Panc1 (cell line): Measurements from ENCODE around the gene SLC25A46. TPM values are rescaled to one million over a fixed set of nuclear protein-coding genes. Genes with fewer than 3 reads are reported as not detected.

Experiments used
- ATAC-seq: fragments of 200-7000 bp; cut with Tn5 transposase; 2 replicates; pipeline ENCODE4 v1.9.1; 2020; ENCODE audit warnings: mild to moderate bottlenecking, moderate library complexity
- BruUV-seq: library from RNA; stranded (reverse); fragments of 400-500 nt; replicated peaks from 2 replicates; lab custom pipeline; 2021; lab: Mats Ljungman, UMichigan
- CTCF ChIA-PET: fragments of 300-600 bp; sonication (Branson Sonifier 250); formaldehyde crosslinking; loops from one replicate; lab custom pipeline; 2022; ENCODE audit warnings: antibody characterized with exemption; lab: Charles Lee
- POLR2A ChIA-PET: fragments of 300-600 bp; sonication (Branson Sonifier 250); formaldehyde crosslinking; loops from one replicate; lab custom pipeline; 2022; ENCODE audit warnings: antibody characterized with exemption; lab: Charles Lee
- DNase-seq: peaks from one replicate; pipeline ENCODE4 v3.0.0-alpha.2; 2010; ENCODE audit warnings: low read depth, low spot score
- H3K27ac ChIP-seq: 2 replicates; pipeline ENCODE4 v1.5.1; 2011; ENCODE audit warnings: mild to moderate bottlenecking, low read length, inconsistent platforms
- H3K27me3 ChIP-seq: fragments of 200-500 bp; sonication (Bioruptor generic); 2 replicates; pipeline ENCODE4 v1.6.0; 2014; ENCODE audit warnings: low read length, inconsistent platforms; ENCODE audit not compliant: control insufficient read depth, insufficient read depth
- H3K36me3 ChIP-seq: fragments of 200-500 bp; sonication (Bioruptor generic); 2 replicates; pipeline ENCODE4 v1.5.1; 2014; ENCODE audit warnings: inconsistent platforms, mild to moderate bottlenecking, low read length, moderate library complexity; ENCODE audit not compliant: control insufficient read depth, insufficient read depth
- H3K4me1 ChIP-seq: 2 replicates; pipeline ENCODE4 v1.5.1; 2011; ENCODE audit warnings: inconsistent platforms, mild to moderate bottlenecking, low read length, moderate library complexity; ENCODE audit not compliant: control insufficient read depth, insufficient read depth
- H3K4me3 ChIP-seq, 2 experiments: 2 replicates each; pipeline ENCODE4 v1.5.1; 2011 to 2012; ENCODE audit warnings: low read depth in 2 of 2, low read length in 2 of 2, mild to moderate bottlenecking in 2 of 2, inconsistent platforms in 1 of 2, moderate library complexity in 1 of 2
- H3K9me3 ChIP-seq: fragments of 200-500 bp; sonication (Bioruptor generic); 2 replicates; pipeline ENCODE4 v1.5.1; 2014; ENCODE audit warnings: low read depth, mild to moderate bottlenecking, inconsistent platforms, low read length, moderate library complexity; ENCODE audit not compliant: control insufficient read depth, insufficient read depth
- CTCF ChIP-seq: fragments of 450-650 bp; IDR thresholded peaks from 2 replicates; pipeline ENCODE4 v1.5.1; 2017; ENCODE audit warnings: mild to moderate bottlenecking
- POLR2AphosphoS5 ChIP-seq: IDR thresholded peaks from 2 replicates; pipeline ENCODE4 v1.6.1; 2012; ENCODE audit warnings: mild to moderate bottlenecking, low read depth, low read length, moderate library complexity
- SIN3A ChIP-seq: IDR thresholded peaks from 2 replicates; pipeline ENCODE4 v1.6.1; 2012; ENCODE audit warnings: low read depth, mild to moderate bottlenecking, low read length, moderate library complexity, borderline replicate concordance; ENCODE audit not compliant: insufficient read depth
- TCF7L2 ChIP-seq: IDR thresholded peaks from 2 replicates; pipeline ENCODE4 v1.6.1; 2011; ENCODE audit warnings: mild to moderate bottlenecking, low read depth, low read length, inconsistent platforms
- in situ Hi-C: cut with HindIII; loops from 2 replicates; pipeline ENCODE4 v1.10.0; 2016; ENCODE audit warnings: low sequenced_read_pairs, low pct_unique_long_range_greater_than_20kb
- intact Hi-C: fragments of 100-400 bp; cut with micrococcal nuclease; formaldehyde crosslinking; loops from one replicate; pipeline ENCODE4 v1.10.0; 2022; ENCODE audit not compliant: unreplicated experiment
- total RNA-seq: library from RNA; stranded (reverse); gene quantifications from one replicate; pipeline ENCODE4 v1.2.1, GENCODE V29; 2021; ENCODE audit not compliant: unreplicated experiment
- TF ChIP-seq, protein P1 (sequence below), 2 experiments: IDR thresholded peaks; 2 replicates each; pipeline ENCODE4 v1.6.1; 2011 to 2012; ENCODE audit warnings: low read depth in 2 of 2, control low read depth in 1 of 2, low read length in 1 of 2, mild to moderate bottlenecking in 1 of 2, moderate library complexity in 1 of 2; ENCODE audit not compliant: insufficient read depth in 1 of 2

The SLC25A46 gene
- total RNA-seq, 1 experiment from 2014 or later, result 34.5 TPM

DNA sequence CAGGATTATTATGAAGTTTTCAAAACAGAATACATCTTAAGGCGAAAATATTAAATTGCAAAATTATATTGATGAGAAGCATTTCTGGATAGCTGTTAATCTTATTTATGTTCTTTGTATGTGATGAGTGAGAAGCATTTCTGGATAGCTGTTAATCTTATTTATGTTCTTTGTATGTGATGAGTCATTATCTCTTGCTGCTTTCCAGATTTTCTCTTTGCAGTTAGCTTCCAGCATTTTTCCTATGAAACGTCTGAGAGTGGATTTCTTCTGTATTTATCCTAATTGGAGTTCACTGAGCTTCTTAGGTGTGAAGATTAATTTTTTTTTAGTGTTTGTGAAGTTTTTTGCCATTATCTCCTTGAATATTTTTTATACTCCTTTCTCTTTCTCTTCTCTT lies 20.5 kb upstream of the SLC25A46 start:
- no TSS peak for BruUV-seq
- no peaks in the 10 kb centered on the region for H3K36me3 ChIP-seq
- DNase-seq, result no peak
- ChIA-PET CTCF (no interaction called here), POLR2A (no interaction called here)
- no peaks in the 10 kb centered on the region for H3K9me3 ChIP-seq
- H3K27me3 ChIP-seq, result peaks cover 3% of the 10 kb centered on the region; the same call in 1 of the 2 replicates
- H3K4me3 ChIP-seq, result no peak overlapping the region
- no peak for ATAC-seq
- intact Hi-C loops, result no loop called here
- no peak overlapping the region for H3K27ac ChIP-seq
- TF ChIP-seq, protein P1, sequence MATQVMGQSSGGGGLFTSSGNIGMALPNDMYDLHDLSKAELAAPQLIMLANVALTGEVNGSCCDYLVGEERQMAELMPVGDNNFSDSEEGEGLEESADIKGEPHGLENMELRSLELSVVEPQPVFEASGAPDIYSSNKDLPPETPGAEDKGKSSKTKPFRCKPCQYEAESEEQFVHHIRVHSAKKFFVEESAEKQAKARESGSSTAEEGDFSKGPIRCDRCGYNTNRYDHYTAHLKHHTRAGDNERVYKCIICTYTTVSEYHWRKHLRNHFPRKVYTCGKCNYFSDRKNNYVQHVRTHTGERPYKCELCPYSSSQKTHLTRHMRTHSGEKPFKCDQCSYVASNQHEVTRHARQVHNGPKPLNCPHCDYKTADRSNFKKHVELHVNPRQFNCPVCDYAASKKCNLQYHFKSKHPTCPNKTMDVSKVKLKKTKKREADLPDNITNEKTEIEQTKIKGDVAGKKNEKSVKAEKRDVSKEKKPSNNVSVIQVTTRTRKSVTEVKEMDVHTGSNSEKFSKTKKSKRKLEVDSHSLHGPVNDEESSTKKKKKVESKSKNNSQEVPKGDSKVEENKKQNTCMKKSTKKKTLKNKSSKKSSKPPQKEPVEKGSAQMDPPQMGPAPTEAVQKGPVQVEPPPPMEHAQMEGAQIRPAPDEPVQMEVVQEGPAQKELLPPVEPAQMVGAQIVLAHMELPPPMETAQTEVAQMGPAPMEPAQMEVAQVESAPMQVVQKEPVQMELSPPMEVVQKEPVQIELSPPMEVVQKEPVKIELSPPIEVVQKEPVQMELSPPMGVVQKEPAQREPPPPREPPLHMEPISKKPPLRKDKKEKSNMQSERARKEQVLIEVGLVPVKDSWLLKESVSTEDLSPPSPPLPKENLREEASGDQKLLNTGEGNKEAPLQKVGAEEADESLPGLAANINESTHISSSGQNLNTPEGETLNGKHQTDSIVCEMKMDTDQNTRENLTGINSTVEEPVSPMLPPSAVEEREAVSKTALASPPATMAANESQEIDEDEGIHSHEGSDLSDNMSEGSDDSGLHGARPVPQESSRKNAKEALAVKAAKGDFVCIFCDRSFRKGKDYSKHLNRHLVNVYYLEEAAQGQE (IDR thresholded peaks at IDR 0.05; ENCODE audit: insufficient read depth in 1 of 2, low read depth in 2 of 2, low read length in 1 of 2), result no peak
- H3K4me1 ChIP-seq, result no peaks in the 10 kb centered on the region
- in situ Hi-C loops, result no loop called here

DNA sequence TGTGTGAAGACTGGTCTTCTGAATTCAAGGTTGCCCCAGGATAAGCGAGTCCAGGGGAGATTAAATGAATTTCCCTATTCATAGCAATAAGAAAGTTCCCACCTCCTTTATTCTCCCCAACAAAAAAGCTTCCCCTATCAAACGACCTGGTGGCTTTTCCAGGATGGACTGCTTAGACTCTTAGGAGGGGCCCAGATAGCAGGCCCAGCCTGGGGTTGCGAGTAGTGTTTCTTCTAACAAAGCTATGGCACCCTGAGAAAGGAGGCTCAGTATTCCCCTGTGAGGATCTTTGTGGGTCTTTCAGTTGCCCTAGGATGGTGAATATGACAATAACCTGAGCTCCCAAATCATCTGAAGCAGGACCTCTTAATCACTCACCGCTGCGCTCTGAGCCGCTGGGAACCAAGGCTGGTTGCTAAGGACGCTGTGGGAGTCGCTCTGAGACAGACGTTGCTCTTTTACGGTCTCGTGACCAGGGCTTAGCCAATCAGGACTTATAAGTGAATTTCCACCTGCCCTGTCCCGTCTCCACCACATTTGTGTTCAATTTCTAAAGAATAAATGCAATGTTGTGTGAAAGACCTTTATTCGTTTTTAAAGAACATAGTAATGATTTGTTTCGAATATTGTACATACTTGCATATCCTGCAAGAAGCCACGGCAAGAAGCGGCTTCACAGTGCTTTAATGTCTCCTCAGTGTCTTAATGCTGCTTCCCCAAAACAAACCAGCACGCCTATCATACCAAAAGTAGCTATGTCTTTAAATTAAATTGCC lies 12.4 kb upstream of the SLC25A46 start, which contains the start of gene TMEM232:
Gene TMEM232 (minus strand): TSS at position 423 of the 776 bp plus-strand sequence. CDS start 59,319 bp downstream, outside the sequence.
- DNase-seq, result peak; percentile 66
- CTCF ChIA-PET, result interaction anchor here (0.7 kb wide), 1 partner anchor 998 kb away, joined by 3 read pairs; no protein-coding TSS in a partner anchor
- Histone ChIP-seq H3K4me1 (no peaks in the 10 kb centered on the region), H3K36me3 (no peaks in the 10 kb centered on the region), H3K27me3 (peaks cover 2% of the 10 kb centered on the region; the same call in 1 of the 2 replicates), H3K27ac (no peak within 1 kb of the TSS), H3K4me3 (peak within 1 kb of the TSS; percentile 54 to 81), H3K9me3 (no peaks in the 10 kb centered on the region)
- no TSS peak for BruUV-seq
- TF ChIP-seq TCF7L2, result no peak
- no peak for TF ChIP-seq CTCF
- no peak for TF ChIP-seq POLR2AphosphoS5
- TF ChIP-seq, protein P1 (IDR thresholded peaks at IDR 0.05; ENCODE audit: insufficient read depth in 1 of 2, low read depth in 2 of 2, low read length in 1 of 2), result no peak
- TF ChIP-seq SIN3A, result no peak
- in situ Hi-C loops (no loop called here), intact Hi-C loops (no loop called here)
- POLR2A ChIA-PET, result no interaction called here
- ATAC-seq, result peak; percentile 99
